ENCODE data around the gene JAML.

- no peak for TF ChIP-seq GATA2 (IDR thresholded peaks at IDR 0.05; ENCODE audit: low read depth, low read length)
- TF ChIP-seq GATA3 (IDR thresholded peaks at IDR 0.05; ENCODE audit: low read depth, low read length), result no peak
These were observed 57.6 kb downstream of the JAML start for GRCh38 chr11:118167253-118167652.

All from SH-SY5Y (cell line).